HG03064 (cell line): ENCODE results near the gene GEMIN8.

Experiments used
- ATAC-seq: cut with Tn5 transposase; IDR thresholded peaks from one replicate; pipeline ENCODE4 v1.9.1; 2021; ENCODE audit warnings: low read depth; ENCODE audit not compliant: unreplicated experiment

Gene GEMIN8

DNA sequence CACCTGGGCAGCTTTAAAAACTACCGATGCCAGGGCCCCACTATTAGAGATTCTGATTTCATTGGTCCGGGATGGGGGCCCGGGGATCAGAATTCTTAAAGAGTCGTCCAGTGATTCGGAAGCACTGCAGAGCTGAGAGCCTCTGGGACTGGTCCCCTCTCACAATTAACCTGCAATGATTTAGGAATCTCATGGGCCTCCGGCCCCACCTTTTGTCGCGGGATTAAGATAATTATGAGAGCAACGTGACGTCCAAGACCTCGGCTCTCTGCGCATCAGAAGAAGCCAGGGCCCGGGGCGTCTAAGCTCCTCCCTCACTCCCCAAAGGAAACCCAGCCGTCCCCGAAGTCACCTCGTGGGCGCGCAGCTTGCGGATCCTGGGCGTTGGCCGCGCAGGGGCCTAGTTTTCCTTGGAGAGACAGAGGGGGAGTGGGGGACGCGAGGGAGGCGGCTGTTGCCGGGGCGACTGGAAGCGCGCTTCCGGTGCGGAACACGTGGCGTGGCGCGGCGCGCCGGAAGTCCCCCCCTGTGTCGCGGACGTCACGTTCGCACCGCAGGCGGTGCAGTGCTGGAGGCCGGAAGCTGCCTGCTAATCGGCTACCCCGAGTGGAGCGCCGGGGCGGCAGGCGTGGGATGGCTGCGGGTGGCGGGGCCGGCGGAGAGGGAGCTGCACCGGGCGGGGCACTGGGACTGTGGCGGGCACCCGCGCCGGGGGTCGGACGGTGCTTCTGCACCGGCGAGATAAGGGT lies at the start of gene GEMIN8:
GEMIN8 (minus strand) TSS at position 468 of the 749 bp plus-strand sequence. CDS start 8,414 bp downstream, outside the sequence.
- peak; percentile 82 for ATAC-seq

GRCh38 chrX:14076639-14077038 lies 46.9 kb upstream of the GEMIN8 start:
- no peak for ATAC-seq

GRCh38 chrX:14073556-14073955 lies 43.9 kb upstream of the GEMIN8 start:
- ATAC-seq = no peak

GRCh38 chrX:14073071-14073470 lies 43.4 kb upstream of the GEMIN8 start:
- ATAC-seq = no peak

DNA sequence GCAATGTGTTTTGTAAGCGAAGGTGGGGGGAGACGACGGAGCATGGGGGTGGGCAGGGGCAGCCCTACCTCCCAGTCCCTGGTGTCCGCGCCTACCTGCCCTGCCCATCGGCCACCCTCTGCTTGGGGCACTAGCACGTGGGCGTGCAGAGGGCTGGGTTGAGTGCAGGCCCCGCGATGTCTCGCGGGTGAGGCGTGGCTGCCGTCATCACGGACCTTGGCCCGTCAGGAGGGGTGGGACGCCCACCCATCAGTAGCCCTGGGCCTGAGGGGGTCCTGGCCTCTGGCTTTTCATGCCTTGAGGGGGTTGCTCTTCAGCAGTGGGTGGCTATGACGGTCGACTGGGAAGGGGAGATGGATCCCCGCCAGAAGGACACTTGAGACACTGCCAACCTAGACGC lies 36.1 kb upstream of the GEMIN8 start:
- no peak for ATAC-seq

DNA sequence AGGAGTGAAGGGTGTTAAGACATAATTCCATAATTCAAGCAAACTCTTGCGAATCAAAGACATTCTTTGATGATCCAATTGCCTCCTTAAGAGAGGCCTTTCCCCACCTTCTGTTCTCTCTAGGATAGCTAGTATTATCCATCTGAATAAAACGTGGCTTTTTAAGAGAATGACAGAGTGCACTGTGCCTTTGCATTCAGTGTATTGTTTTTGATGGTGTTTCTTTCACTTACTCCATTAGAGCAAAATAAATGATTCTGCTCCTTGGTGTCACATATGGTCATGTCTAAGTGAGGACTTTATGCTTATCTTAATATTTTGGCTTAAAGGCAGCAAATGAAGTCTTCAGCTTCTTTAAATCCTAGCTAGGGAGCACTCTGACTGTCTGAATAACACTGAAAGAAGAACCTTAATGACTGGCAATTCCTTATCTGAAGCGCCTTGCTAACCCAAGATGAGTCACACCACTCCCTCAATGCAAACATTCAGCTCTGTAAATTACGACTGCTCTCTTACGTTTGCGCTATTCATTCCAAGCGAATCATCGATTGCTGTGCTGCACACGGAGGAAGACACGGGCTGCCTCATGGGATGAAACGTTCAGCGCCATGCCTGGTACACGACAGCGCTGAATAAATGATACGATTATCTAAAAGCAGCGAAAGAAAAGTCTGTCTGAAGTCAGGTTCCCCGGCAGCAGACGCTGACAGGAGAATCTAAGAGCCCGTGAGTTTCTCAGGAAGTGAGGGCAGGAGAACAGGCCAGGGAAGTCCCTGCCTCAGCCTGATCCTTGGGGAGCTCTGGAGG lies 35.1 kb upstream of the GEMIN8 start:
- no peak for ATAC-seq

DNA sequence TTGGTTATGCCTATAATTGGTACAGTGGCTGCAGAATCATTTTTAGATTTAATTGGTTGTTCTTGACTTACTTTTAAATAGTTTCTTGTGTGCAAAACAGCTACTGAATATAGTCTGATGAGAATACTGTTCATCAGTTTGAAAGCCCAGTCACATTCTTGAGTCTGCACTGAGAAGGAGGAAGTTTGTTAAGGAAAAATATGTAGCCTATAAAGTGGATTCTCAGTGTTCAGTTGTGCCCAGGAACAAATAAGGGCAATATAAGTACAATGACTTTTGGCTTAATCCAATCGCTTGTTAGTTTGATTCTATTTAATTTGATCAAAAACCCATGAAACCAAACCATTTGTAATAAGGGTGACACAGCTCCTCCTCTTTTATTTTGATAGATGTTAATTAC lies 32.8 kb upstream of the GEMIN8 start:
- no peak for ATAC-seq

DNA sequence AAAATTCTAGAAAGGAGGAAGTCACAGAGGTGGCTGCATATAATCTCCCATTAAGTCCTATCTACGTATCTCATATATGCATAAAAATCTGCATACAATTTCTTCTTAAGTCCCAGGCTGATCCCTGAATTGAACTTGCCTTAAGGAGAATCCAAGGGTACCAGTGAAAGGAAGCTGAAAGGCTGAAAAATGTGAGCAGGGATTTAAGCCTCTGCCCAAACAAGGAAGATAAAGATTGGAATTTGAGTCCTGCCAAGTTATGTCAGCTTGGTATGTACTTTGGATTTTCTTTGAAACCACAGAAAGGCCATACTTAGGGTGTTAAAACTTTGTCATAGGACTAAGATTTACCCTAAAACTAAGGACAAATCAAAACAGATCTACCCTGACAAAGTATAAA lies 26.5 kb upstream of the GEMIN8 start:
- ATAC-seq = no peak

DNA sequence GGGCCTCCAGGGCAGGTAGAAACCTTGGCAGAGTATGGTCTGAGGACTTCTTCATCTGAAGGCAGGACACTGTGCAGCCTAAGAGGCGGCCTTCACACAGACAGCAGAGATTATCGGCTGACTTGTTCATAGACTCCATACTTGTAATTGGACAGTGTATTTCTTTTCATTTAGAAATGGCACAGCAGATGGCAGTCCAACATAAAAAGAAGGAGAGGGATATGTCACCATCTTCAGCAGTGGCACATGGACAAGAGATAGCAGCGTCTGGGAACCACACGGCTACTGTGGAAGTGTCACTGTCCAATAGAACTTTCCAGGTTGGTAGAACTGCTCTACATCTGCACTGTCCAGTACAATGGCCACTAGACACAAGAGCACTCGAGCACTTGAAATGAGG lies 21.7 kb upstream of the GEMIN8 start:
- ATAC-seq = no peak

DNA sequence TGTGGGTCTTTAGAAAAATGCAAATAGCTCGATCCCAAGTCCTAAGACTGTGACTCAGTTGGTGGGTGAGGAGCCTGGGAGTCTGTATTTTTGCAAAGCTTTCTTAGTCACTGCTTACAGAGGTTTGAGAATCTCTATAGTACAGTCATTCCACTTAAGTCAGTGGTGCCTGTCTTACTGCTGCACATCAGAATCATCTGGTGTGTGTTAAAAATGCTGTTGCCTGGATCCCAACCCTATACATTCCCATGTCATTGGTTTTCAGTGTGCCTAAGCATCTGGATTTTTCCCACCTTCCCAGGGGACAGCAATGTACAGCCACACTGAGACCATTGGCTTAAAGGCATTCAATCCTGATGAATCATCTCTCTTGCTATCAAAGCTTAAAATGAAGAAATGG lies 21.0 kb upstream of the GEMIN8 start:
- no peak for ATAC-seq

GRCh38 chrX:14043209-14043608 lies 13.5 kb upstream of the GEMIN8 start:
- ATAC-seq = no peak

DNA sequence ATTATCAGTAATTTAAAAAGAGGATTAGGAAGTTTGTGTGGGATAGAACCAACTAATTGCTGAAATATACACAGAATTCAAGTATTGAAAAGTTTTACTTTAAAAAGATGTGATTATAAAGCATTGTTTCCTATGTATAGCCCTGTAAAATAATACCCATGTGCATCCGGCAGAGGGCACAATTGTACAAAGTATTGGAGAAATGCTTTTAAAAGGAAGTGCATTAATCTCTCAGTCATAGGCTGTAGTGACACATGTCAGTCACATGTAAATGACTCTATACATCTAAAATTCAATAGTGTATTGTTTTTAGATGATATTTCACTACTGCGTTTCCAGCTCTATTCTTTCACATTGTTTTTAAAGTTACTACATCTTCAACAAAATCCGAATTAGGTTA lies 9.7 kb upstream of the GEMIN8 start:
- peak; percentile 90 for ATAC-seq

GRCh38 chrX:14038375-14039085 lies 8.8 kb upstream of the GEMIN8 start:
- ATAC-seq = no peak

- ATAC-seq = no peak
Observed at GRCh38 chrX:14032406-14032805, 2.7 kb upstream of the GEMIN8 start.

DNA sequence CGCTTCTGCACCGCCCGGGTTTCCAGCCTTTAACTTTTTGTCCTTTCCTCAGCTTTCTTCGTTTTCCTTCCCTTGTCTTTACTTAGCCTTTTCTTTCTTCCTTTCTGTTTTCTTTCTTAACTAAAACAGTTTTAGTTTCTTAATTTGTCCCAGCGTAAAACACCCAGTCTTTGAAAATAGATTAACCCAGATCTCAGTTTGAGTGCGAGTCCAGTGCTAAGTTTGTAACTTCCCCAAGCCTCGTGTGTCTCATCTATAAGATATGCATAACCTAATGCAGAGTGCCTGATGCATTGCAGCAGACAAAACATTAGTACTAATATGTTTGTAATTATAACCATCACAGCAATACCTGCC lies 460 bp upstream of the GEMIN8 start:
- no peak for ATAC-seq

DNA sequence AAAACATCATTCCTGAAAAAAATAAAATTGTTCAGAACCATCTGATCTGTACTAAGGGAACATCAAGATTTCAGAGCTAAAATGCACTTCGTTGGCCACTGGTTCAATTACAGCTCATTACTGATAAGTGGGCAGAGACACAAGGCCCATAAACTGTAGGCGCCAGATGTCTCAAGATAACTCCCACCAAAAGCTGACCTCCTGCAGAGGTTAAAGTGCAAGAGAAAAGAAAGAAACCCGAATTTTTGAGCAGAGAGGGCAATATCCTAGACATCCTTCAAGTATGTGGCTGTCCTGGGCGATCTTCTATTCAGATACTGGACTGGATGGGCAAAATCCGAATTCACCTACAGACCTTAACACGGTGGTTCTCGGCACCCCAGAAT lies 660 bp downstream of the GEMIN8 start:
- no peak for ATAC-seq

- no peak for ATAC-seq
Observed at GRCh38 chrX:14028473-14028872, 1.2 kb downstream of the GEMIN8 start.

DNA sequence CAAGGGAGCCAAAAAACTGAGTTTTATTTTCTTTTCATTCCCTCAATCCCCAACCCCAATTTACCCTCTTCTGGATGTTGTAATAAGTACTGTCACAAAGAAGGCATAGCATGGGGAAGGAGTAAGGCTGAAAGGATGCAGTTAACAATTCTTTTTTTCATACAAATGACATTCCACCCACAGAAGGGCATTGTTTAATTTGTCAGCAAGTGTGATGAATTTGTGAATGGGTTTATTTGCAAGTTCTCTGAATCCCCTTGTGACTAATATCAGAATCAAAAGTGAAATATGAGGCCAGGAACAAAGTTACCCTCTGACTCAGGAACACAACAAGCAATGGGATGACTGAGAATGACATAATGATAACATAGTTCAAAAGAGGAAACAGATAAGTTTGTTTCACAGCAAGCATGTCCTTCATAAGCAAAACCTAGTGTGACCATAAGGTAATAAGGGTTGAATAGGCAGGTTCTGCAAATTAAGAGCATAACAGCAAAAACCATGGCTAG lies 2.1 kb downstream of the GEMIN8 start:
- peak; percentile 44 for ATAC-seq

DNA sequence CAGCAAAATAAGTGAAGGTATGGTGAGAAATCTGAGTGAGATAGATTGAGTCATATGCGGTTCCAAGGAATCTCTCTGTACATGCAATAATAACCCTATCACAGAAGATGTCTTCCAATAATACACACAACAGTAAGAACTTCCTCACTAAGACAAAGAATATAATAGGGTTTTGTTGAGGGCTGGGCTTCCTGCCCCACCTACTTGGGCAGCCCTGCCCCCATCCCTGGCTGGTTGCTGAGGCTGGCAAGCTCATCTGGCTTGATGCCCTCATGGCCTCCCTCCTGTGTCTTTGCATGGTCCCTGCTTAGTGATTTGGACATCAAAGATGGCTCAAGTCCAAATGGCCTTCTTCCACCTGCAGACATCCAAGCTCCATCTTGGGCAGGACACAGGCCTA lies 2.7 kb downstream of the GEMIN8 start:
- ATAC-seq = no peak

DNA sequence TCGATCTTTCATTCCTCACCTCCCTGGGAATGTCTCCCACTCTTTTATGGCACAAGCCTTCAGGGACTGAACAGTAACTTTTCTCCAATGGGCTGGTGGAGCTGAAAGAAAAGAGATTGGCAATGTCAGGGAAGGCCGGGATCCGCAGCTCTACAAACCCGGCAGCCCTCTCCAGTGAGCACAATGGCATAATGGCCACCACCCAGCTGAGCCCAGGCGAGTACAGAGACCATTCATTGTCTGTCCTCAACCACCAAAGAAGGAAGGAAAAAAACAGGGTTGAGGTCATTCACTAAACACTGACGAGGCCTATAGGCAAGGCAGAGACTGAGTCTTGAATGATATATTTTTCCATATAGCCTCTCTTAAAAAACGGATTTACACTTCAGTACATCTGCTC lies 3.6 kb downstream of the GEMIN8 start:
- no peak for ATAC-seq

DNA sequence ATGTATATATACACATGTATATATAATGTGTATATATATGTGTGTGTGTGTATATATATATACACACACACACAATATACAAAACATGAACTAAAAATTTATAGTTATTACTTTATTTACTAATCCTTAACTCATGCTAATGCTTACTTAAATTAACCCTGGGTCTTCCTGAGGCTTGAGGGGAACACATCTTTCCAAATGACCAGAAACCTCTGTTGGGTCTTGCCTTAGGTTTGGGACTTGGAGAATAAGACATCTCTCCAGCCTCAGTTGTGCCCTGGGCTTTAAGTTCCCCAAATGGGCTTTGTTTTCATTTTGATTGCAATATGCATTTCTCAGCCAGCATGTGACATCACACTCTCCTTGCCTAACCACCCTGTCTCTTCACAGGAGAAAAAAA lies 7.7 kb downstream of the GEMIN8 start:
- ATAC-seq = no peak
